Fibroblast of the conjunctiva (primary cell): Measurements from ENCODE around the gene CD86.
"Not testable (repeated sequence)": the region's sequence is repeated elsewhere in the genome, so short reads cannot be mapped to it uniquely, and the experiment has no call there.

Experiments used
- DNase-seq: peaks from one replicate; pipeline ENCODE4 v3.0.0-alpha.2; 2010; ENCODE audit warnings: low read depth

Gene CD86

GRCh38 chr3:122055215-122055614 is at the start of gene CD86:
Gene CD86 (plus strand): TSS chr3:122055362. CDS start chr3:122055490, 128 bp downstream.
- DNase-seq = no peak

- DNase-seq = no peak
Measured at GRCh38 chr3:122006267-122006666, 48.9 kb upstream of the CD86 start.

- DNase-seq = no peak
Measured at GRCh38 chr3:122008166-122008565, 47.0 kb upstream of the CD86 start.

GRCh38 chr3:122010506-122010905 is 44.7 kb upstream of the CD86 start:
- DNase-seq = no peak

GRCh38 chr3:122011396-122011795 is 43.8 kb upstream of the CD86 start:
- DNase-seq = no peak

GRCh38 chr3:122012821-122013220 is 42.3 kb upstream of the CD86 start:
- DNase-seq = no peak

- DNase-seq = no peak
Measured at GRCh38 chr3:122013448-122013925, 41.7 kb upstream of the CD86 start.

GRCh38 chr3:122014741-122015140 is 40.4 kb upstream of the CD86 start:
- DNase-seq = no peak

- DNase-seq = no peak
Measured at GRCh38 chr3:122019493-122019892, 35.7 kb upstream of the CD86 start.

- DNase-seq = no peak
Measured at GRCh38 chr3:122021037-122021436, 34.1 kb upstream of the CD86 start.

GRCh38 chr3:122021811-122022401 is 33.3 kb upstream of the CD86 start, which contains the start of gene ILDR1:
Gene ILDR1 (minus strand): TSS chr3:122022247. CDS start chr3:122022077, 170 bp downstream.
- no peak for DNase-seq

GRCh38 chr3:122023335-122023910 is 31.7 kb upstream of the CD86 start:
- DNase-seq = no peak

- DNase-seq = no peak
Measured at GRCh38 chr3:122024800-122025199, 30.4 kb upstream of the CD86 start.

GRCh38 chr3:122025296-122025695 is 29.9 kb upstream of the CD86 start:
- no peak for DNase-seq

GRCh38 chr3:122030381-122031122 is 24.6 kb upstream of the CD86 start:
- DNase-seq = no peak

- no peak for DNase-seq
Measured at GRCh38 chr3:122031123-122031468, 24.1 kb upstream of the CD86 start.

GRCh38 chr3:122032531-122032930 is 22.6 kb upstream of the CD86 start:
- no peak for DNase-seq

- no peak for DNase-seq
Measured at GRCh38 chr3:122033023-122033422, 22.1 kb upstream of the CD86 start.

GRCh38 chr3:122047296-122047695 is 7.9 kb upstream of the CD86 start:
- not testable (repeated sequence) for DNase-seq

- DNase-seq = not testable (repeated sequence)
Measured at GRCh38 chr3:122047773-122048172, 7.4 kb upstream of the CD86 start.

- DNase-seq = no peak
Measured at GRCh38 chr3:122052968-122053367, 2.2 kb upstream of the CD86 start.

GRCh38 chr3:122057671-122058070 is 2.5 kb downstream of the CD86 start:
- DNase-seq = no peak

- DNase-seq = no peak
Measured at GRCh38 chr3:122058294-122058693, 3.1 kb downstream of the CD86 start.
